Anterior cingulate cortex (tissue), 58 donors: ENCODE measurements around the gene GALK1.
A peak's percentile ranks its signal among the peaks of the same experiment; 100 is the strongest.

Source experiments
- DNase-seq, 58 donors: peaks; one replicate each; lab custom pipeline; 2025; lab: John Stamatoyannopoulos, UW

GALK1 gene

DNA sequence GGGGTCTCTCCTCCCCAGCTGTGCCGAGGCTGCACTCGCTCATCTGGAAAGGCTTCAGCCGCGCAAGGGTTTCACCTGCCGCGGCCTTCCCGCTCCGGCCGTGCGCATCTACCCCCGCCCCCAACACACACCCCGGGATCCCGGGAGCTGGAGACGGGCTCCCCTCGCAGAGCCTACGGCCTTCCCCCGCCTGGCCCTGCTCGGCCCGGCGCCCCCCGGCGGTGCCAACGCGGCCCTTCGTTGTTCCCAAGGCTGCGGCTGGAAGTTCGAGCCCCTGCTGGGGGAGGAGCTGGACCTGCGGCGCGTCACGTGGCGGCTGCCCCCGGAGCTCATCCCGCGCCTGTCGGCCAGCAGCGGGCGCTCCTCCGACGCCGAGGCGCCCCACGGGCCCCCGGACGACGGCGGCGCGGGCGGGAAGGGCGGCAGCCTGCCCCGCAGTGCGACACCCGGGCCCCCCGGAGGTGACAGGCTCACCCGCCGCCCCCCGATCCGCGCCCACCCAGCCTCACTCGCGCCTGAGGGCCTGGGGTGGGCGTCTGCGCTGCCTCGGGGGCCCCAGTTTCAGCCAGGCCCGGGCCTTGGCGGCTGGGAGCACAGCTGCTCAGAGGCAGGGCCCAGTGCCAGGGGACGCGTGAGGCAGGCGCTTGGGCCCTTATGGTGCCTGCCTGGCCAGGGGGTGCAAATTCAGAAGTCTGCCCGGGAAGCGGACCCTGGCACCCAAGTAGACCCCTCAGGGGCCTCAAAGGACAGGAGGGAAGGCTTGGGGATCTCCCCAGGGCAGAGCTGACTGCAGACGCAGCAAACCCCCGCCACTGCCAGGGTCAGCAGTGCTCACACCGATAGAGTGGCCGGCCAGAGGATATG, 11.2 kb downstream of the GALK1 start:
- peak in 51 of 58 donors; percentile 14 to 75 (median 56) for DNase-seq

DNA sequence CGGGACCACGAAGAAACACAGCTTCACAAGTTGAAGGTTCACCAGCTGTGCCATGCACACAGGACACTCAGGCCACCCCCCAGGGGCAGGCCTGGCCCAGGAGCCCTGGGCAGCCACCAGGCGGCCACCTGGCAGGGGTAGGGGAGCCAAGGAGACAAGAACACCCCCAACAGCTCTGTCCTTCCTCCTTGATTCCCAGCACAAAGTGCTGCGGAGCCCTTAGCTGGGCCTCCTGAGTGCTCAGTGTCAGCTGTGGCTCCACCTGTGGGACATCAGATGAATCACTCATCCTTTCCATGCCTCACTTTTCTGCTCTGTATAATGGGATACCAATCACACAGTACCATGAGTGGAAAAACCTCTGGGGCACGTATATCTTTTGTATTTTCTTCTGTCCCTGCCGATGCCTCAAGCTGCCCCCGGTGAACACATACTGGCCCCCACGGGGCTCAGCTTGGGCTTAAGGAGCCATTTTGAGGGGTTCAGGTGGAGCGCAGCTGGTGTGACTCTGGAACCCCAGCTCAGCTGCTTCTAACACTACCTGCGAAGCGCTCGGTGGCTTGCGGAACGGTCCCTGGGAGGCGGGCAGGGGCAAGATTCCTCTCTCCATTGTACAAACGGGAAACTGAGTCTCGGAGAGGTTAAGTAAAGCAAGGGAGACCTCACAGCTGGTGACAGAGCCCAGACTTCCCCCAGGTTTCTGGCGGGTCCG, 12.0 kb downstream of the GALK1 start:
- no peak for DNase-seq

DNA sequence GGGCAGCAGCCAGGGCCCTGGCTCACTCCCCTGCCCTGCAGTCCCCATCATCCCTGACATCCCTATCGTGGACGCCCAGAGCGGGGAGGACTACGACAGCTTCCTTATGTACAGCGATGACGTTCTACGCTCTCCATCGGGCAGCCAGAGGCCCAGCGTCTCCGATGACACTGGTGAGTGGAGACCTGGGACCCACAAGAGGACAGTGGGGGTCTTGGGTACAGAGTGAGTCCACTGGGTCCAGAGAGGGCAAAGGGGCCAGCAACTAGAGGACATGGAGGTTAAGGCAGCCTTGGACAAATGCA, 12.6 kb downstream of the GALK1 start:
- DNase-seq = no peak

DNA sequence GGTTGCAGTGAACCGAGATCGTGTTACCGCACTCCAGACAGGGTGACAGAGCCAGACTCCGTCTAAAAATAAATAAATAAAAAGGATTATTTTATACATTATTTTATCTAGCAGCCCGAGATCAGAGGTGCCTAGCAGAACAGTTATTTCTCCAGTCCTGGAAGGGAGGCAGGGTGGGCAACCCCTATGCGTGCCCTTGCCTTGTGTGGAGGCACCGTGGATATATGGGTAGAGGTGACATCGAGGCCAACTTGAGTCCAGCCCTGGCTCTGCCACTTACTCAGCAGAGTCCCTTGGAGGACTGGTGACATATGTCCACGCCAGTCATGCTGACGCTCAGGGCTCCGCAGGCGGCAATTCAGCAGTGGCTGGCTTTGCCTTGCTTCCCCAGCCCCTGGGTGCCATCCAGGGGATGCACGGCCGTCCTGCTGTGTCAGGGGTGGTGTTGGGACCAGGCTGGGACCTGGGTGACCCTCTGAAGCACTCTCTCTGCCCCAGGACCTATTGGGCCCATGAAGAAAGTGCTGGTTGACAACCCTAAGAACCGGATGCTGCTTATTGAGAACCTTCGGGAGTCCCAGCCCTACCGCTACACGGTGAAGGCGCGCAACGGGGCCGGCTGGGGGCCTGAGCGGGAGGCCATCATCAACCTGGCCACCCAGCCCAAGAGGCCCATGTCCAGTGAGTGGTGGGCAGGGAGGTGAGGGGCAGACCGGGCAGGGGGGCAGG, 13.2 kb downstream of the GALK1 start:
- no peak for DNase-seq

DNA sequence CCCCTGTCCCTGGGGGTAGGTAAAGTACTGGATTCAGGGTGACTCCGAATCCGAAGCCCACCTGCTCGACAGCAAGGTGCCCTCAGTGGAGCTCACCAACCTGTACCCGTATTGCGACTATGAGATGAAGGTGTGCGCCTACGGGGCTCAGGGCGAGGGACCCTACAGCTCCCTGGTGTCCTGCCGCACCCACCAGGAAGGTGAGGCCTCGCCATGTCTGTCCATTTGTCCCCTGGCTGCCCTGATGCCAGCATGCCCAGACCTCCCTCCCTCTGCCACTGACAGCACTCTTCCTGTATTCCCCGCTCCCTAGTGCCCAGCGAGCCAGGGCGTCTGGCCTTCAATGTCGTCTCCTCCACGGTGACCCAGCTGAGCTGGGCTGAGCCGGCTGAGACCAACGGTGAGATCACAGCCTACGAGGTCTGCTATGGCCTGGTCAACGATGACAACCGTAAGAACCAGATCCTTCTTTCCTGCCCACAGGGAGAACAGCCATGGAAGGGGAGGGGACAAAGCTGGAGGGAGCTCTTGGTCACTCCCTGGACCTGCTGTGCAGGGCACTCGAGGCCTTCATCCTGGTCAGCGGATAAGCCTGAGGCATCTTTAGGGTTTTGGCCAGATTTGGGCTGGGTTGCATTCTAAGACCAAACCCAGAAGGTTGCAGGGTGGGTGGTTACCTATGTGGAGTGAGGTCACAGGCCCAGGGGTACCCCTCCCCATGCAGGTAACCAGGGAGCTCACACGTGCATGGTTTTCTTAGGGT, 14.2 kb downstream of the GALK1 start:
- no peak for DNase-seq

DNA sequence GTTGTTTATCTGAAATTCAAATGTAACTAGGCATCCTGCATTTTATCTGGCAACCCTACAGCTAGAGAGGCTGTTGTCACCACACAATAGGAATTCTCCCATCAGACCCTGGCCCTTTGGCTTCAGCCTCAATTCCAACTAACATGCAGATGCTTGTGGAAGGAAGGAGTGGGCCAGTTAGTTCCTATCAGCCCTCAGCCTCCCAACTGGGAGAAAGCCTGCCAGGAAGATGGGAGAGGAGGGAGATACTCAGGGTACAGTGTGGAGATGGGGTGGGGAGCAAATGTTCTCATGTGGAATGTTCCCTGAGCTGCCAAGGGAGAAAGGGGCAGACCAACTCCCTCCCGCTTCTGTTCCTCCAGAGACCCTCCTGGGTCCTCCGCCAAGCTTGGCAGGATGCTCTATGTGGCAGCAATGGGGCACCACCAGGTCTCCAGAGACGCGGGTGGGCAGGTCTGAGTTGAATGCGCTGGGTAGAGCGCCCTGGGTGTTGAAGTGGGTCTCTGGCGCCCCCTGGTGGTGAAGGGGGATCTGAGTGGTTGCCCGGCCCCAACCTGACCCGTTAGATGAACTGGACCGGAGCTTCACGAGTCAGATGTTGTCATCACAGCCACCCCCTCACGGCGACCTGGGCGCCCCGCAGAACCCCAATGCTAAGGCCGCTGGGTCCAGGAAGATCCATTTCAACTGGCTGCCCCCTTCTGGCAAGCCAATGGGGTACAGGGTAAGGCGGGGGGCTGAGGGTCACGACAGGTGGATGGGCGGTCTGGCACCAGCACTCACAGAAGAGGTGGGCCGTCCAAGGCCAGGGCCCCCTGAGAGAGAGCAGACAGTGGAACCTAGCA, 15.2 kb downstream of the GALK1 start:
- DNase-seq = peak in 56 of 58 donors; percentile 35 to 95 (median 70)

DNA sequence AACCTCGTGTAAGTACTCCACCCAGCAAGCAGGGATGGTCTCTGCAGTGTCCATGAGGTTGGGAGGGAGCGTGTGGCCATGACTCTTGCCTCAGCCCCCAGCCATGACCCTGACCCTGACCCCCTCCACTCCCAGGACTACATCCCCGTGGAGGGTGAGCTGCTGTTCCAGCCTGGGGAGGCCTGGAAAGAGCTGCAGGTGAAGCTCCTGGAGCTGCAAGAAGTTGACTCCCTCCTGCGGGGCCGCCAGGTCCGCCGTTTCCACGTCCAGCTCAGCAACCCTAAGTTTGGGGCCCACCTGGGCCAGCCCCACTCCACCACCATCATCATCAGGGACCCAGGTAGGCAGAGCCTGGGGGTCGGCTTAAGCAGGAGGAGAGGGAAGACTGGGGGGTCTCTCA, 16.3 kb downstream of the GALK1 start:
- no peak for DNase-seq

DNA sequence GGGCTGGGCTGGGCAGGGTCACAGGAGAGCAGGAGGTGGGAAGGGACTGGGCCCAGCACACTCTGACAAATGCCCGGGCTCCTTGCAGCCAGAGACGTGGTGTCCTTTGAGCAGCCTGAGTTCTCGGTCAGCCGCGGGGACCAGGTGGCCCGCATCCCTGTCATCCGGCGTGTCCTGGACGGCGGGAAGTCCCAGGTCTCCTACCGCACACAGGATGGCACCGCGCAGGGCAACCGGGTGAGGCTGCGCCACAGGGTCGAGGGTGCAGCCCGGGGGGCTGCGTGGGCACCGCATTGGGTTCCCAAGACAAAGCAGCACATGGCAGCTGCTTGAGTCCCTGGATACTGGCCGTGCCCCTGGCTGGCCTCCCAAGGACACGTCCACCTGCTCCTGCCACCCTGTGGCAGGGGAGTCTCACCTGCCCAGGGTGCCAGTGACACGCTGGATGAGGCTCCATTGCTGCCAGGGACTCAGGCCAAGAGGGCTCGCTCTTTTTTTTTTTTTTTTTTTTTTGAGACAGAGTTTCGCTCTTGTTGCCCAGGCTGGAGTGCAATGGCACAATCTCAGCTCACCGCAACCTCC, 21.3 kb downstream of the GALK1 start:
- no peak for DNase-seq

DNA sequence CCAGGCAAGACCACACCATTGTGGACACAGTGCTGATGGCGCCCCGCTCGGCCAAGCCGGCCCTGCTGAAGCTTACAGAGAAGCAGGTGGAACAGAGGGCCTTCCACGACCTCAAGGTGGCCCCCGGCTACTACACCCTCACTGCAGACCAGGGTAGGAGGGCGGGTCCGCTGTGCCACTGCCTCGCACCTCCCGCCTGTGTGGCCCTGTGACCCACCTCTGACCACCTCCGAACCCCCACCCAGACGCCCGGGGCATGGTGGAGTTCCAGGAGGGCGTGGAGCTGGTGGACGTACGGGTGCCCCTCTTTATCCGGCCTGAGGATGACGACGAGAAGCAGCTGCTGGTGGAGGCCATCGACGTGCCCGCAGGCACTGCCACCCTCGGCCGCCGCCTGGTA, 22.7 kb downstream of the GALK1 start:
- DNase-seq = no peak

DNA sequence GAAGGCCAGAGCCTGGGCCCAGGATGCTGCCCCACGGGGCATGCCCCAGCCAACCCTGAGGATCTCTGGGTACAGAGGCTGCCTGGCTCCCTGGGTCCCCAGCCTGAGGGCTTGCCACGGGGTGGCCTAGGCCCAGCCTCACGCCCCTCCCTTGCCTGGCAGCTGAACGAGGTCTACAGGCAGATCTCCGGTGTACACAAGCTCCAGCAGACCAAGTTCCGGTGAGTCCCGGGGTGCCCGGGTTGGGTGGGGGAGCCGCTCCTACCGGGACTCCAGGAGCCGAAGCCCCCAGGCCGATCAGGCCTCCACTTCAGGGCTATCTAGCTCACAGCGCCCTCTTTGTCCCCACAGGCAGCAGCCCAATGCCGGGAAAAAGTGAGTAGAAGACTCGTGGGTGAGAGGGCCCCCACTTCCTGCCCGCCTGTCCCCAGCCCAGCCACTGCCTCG, 24.3 kb downstream of the GALK1 start:
- no peak for DNase-seq

DNA sequence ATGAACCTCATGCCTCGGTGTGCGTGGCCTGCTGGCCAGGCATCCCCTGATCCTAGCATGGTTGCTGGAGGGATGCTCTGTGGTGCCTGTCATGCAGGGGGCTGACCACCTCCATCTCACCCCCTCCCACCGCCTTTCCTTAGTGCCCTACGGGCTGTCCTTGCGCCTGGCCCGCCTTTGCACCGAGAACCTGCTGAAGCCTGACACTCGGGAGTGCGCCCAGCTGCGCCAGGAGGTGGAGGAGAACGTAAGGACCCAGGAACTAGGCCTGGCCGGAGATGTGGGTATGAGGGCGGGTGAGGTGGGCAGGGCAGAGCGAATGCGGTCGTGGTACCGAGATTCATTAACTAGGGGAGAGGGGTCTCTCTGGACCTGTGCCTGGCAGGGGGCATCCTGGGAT, 24.8 kb downstream of the GALK1 start:
- no peak for DNase-seq

DNA sequence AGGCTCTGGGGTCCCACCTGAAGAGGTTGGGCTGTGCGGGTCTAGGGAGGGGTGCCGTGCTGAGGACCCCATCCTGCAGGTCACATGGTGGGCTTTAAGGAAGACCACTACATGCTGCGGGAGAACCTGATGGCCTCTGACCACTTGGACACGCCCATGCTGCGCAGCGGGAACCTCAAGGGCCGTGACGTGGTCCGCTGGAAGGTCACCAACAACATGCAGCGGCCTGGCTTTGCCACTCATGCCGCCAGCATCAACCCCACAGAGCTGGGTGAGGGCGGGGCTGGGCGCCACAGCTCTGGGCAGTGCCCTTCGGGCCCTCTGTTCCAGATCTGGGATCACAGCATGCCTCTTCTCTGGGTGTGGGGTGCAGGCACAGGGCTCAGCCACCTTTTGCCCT, 25.2 kb downstream of the GALK1 start:
- no peak for DNase-seq

DNA sequence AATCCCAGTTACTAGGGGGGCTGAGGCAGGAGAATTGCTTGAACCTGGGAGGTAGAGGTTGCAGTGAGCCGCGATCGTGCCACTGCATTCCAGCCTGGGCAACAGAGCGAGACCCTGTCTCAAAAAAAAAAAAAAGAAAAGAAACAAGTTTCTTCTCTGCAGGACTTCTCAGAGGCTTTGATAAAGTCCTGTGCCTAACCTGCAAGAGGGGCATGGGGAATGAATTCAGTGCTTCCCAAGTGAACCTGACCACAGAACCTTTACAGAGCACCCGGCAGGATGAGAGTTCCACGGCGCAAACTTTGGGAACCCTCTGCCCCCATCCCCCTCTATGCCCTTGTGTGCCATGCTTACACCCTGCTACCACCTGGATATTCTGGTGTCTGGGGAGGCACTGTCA, 25.8 kb downstream of the GALK1 start:
- no peak for DNase-seq

DNA sequence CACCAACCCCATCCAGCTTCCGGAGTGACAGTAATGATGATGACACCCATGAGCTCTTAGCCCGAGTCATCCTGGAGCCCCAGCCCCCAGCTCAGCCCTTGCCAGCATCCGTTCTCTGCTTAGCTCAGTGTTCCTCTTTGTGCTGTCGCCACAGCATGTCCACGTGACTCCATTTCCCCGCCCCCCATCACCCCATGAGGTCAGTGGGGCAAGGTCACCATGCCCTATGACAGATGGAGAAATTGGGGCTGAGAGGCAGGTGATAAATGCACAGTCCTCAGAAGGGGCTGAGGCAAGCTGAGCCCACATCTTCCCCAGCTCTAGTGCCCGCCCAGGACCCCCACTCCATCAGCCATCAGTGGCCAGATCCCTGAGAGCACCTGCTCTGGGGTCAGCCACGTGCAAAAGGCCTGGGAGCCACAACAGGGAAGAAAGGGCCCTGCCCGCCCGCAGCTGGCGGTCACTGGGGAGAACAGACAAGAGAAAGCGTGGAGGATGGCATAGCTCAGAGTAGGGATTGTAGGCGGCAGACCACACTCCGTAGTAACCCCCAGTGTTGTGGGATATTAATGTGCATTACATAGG, 26.7 kb downstream of the GALK1 start:
- DNase-seq = peak in 23 of 58 donors; percentile 12 to 81 (median 28)

DNA sequence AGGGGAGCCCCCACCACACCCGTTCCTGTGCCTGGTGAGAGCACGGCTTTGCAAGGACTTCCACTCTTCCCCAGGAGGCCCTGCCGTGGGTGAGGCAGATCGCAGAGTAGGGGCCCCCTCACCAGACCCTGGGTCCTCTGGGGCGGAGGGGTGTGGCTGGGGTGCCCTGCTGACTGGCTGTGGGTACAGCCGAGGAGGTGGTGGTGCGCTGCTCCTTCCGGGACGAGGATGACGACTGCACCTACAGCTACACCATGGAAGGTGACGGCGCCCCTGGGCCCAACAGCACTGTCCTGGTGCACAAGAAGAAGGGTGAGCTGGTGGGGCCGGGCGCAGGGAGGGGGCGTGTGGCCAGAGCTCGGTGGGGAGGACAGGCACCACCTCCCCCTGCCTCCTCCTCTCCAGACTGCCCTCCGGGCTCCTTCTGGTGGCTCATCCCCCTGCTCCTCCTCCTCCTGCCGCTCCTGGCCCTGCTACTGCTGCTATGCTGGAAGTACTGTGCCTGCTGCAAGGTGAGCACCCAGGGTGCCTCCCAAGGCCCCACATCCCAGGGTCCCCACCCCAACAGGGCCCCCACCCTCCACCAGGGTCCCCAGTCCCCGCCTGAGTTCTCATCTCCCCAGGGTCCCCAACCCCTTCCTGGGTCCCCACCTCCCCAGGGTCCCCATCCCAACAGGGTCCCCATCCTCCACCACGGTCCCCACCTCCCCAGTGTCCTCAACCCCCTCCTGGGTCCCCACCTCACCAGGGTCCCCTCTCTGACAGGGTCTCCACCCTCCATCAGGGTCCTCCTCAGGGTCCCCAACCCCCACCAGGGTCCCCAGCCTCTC, 27.6 kb downstream of the GALK1 start:
- no peak for DNase-seq

DNA sequence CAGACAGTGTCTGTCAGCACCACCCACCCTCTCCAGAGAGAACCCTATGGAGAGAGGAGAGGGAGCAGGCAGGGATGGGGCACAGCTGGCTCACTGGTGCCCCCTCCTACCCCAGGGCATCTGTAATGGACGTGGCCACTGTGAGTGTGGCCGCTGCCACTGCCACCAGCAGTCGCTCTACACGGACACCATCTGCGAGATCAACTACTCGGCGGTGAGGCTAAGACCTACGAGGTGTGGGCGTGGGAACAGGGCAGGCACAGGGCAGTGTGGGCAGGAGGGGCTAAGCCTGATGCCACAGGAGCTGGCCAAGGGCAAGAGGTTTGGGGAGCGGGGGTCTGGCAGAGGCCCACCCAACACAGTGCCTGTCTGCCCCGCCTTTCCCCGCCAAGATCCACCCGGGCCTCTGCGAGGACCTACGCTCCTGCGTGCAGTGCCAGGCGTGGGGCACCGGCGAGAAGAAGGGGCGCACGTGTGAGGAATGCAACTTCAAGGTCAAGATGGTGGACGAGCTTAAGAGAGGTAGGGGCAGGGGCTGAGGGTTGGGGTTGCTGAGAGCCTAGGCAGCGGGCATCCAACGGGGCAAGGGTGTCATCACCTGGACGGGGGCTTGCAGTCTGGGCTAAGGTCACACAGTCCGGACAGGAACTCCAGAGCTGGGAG, 28.7 kb downstream of the GALK1 start:
- no peak for DNase-seq

DNA sequence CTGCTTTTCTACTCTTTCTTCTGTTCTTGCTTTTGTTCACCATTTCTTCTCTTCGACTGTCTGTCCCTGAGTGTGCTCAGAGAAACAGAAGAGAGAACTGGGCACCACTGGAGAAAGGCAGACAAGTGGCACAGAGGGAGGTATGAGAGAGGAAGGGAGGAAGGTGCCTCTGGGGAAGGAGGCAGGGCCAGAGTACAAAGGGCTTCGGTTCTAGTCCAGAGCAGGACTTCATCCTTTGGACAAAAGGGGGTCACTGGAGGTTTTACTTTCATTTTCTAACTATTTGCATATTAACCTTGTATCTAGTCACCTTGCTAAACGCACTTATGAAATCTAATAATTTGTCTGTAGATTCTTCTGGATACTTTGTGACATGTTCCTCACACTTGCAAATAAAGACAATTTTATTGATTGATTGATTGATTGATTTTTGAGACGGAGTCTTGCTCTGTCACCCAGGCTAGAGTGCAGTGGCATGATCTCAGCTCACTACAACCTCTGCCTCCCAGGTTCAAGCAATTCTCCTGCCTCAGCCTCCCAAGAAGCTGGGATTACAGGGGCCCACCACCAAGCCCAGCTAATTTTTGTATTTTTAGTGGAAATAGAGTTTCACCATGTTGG, 30.2 kb downstream of the GALK1 start:
- DNase-seq = no peak
